A549 (cell line): ENCODE results near the gene COX7A2. TPM values are rescaled to one million over a fixed set of nuclear protein-coding genes. Genes with fewer than 3 reads are reported as not detected.

Experiments used
- ATAC-seq, 2 experiments: fragments of 200-7000 bp in 1 of 2; fragments of >200 bp in 1 of 2; cut with Nextera tagmentation in 1 of 2; cut with Tn5 transposase in 1 of 2; 3 replicates each; pipeline versions ENCODE4 v1.8.0 to v1.9.1; 2018 to 2020; ENCODE audit warnings: mild to moderate bottlenecking in 1 of 2, moderate library complexity in 1 of 2
- CTCF ChIA-PET: fragments of 300-600 bp; sonication (Branson Sonifier 250); formaldehyde crosslinking; extraction: SDS; loops from one replicate; lab custom pipeline; 2021; ENCODE audit warnings: antibody characterized with exemption, inconsistent platforms; lab: Yijun Ruan, JAX
- POLR2A ChIA-PET: fragments of 350-600 bp; formaldehyde crosslinking; extraction: SDS; loops from one replicate; lab custom pipeline; 2021; ENCODE audit warnings: antibody characterized with exemption, inconsistent platforms; lab: Yijun Ruan, JAX
- DNase-seq, 2 experiments: peaks; one replicate each; pipeline versions ENCODE4 v3.0.0 to v3.0.0-alpha.2; 2011 to 2016; ENCODE audit warnings: low read depth in 1 of 2, low spot score in 1 of 2
- FAIRE-seq: peaks from 2 replicates; lab custom pipeline; 2011; peaks lifted over from hg19 to GRCh38; lab: Jason Lieb, UNC
- H3K27ac ChIP-seq, 2 experiments: fragments of >200 bp; sonication (Bioruptor Twin); formaldehyde crosslinking; 3 replicates each; pipeline ENCODE4 v1.5.1; 2016 to 2017
- H3K4me1 ChIP-seq: fragments of >200 bp; sonication (Bioruptor Twin); formaldehyde crosslinking; 3 replicates; pipeline ENCODE4 v1.6.1; 2016
- H3K4me2 ChIP-seq: fragments of >200 bp; sonication (Bioruptor Twin); formaldehyde crosslinking; 3 replicates; pipeline ENCODE4 v1.6.1; 2016
- H3K4me3 ChIP-seq: fragments of >200 bp; sonication (Bioruptor Twin); formaldehyde crosslinking; 3 replicates; pipeline ENCODE4 v1.5.1; 2016
- H3K9me3 ChIP-seq: fragments of >200 bp; sonication (Bioruptor Twin); formaldehyde crosslinking; 3 replicates; pipeline ENCODE4 v1.6.1; 2016
- ATOH8 ChIP-seq: fragments of 250-450 bp; sonication (Bioruptor Pico); IDR thresholded peaks from 2 replicates; pipeline ENCODE4 v1.5.0; 2020; ENCODE audit warnings: low read depth, mild to moderate bottlenecking, moderate library complexity
- CBX8 ChIP-seq: fragments of 200-600 bp; sonication (generic); IDR thresholded peaks from 2 replicates; pipeline ENCODE4 v1.6.1; 2016
- CHD2 ChIP-seq: fragments of 150-350 bp; IDR thresholded peaks from 2 replicates; pipeline ENCODE4 v1.6.1; 2014; ENCODE audit warnings: low read length; ENCODE audit not compliant: partially characterized antibody
- CTCF ChIP-seq: fragments of >200 bp; sonication (Bioruptor Twin); formaldehyde crosslinking; IDR thresholded peaks from 3 replicates; pipeline ENCODE4 v1.5.1; 2016
- EHF ChIP-seq: fragments of 250-450 bp; sonication (Bioruptor Pico); IDR thresholded peaks from 2 replicates; pipeline ENCODE4 v1.5.0; 2020; ENCODE audit warnings: mild to moderate bottlenecking
- ELK1 ChIP-seq: fragments of 150-350 bp; IDR thresholded peaks from 2 replicates; pipeline ENCODE4 v1.6.1; 2014; ENCODE audit warnings: low read depth, mild to moderate bottlenecking, low read length
- EP300 ChIP-seq, 2 experiments: fragments of >200 bp; sonication (Bioruptor Twin); formaldehyde crosslinking; IDR thresholded peaks; 2 replicates in 1 of 2; 3 replicates in 1 of 2; pipeline ENCODE4 v1.6.1; 2016 to 2017
- HOXB5 ChIP-seq: fragments of 250-450 bp; sonication (Bioruptor Pico); IDR thresholded peaks from 2 replicates; pipeline ENCODE4 v1.5.0; 2020; ENCODE audit warnings: mild to moderate bottlenecking, moderate library complexity
- JUNB ChIP-seq: fragments of >200 bp; sonication (Bioruptor Twin); formaldehyde crosslinking; IDR thresholded peaks from 2 replicates; pipeline ENCODE4 v1.6.1; 2016
- KDM1A ChIP-seq: fragments of 200-600 bp; sonication (generic); IDR thresholded peaks from 2 replicates; pipeline ENCODE4 v1.6.1; 2016; ENCODE audit warnings: low read depth, mild to moderate bottlenecking
- NFE2L2 ChIP-seq: fragments of 150-350 bp; conservative IDR thresholded peaks from 2 replicates; pipeline ENCODE4 v1.6.1; 2014; ENCODE audit warnings: low read length
- RARB ChIP-seq: fragments of 250-450 bp; sonication (Bioruptor Pico); IDR thresholded peaks from 2 replicates; pipeline ENCODE4 v1.8.0; 2021; ENCODE audit warnings: mild to moderate bottlenecking, moderate library complexity
- RCOR1 ChIP-seq: fragments of 150-350 bp; IDR thresholded peaks from 2 replicates; pipeline ENCODE4 v1.6.1; 2014; ENCODE audit warnings: antibody characterized with exemption, low read length, low read depth
- REST ChIP-seq: fragments of 200-600 bp; sonication (generic); IDR thresholded peaks from 2 replicates; pipeline ENCODE4 v1.6.1; 2016; ENCODE audit warnings: antibody characterized with exemption, mild to moderate bottlenecking, moderate library complexity
- SMC3 ChIP-seq: fragments of >200 bp; sonication (Bioruptor Twin); formaldehyde crosslinking; IDR thresholded peaks from 3 replicates; pipeline ENCODE4 v1.6.1; 2018; ENCODE audit warnings: inconsistent platforms
- TFCP2L1 ChIP-seq: fragments of 250-450 bp; sonication (Bioruptor Pico); IDR thresholded peaks from 2 replicates; pipeline ENCODE4 v1.5.0; 2021; ENCODE audit warnings: mild to moderate bottlenecking
- ZC3H11A ChIP-seq: fragments of 450-650 bp; IDR thresholded peaks from 2 replicates; pipeline ENCODE4 v1.6.1; 2014; ENCODE audit warnings: antibody characterized with exemption, mild to moderate bottlenecking
- ZFP36 ChIP-seq: fragments of 450-650 bp; IDR thresholded peaks from 2 replicates; pipeline ENCODE4 v1.6.1; 2014; ENCODE audit warnings: borderline replicate concordance; ENCODE audit not compliant: partially characterized antibody
- ZSCAN20 ChIP-seq: fragments of 250-450 bp; sonication (Bioruptor Pico); IDR thresholded peaks from 2 replicates; pipeline ENCODE4 v1.8.0; 2022; ENCODE audit warnings: mild to moderate bottlenecking, moderate library complexity
- WGBS: methylation state at CpG from one replicate; pipeline ENCODE4 v1.1.6; 2017; ENCODE audit errors: missing lambda C conversion rate; 5-methylcytosine and 5-hydroxymethylcytosine counted together
- polyA plus RNA-seq, 4 experiments: library from polyadenylated mRNA; depleted of rRNA in 3 of 4; stranded (reverse); fragments of >200 nt; fragmentation: RNase III in 1 of 4; extraction: RNeasy Plus Mini Kit Qiagen cat#74134 plus additional on column Dnase treatment in 1 of 4; gene quantifications; 2 replicates in 3 of 4; 3 replicates in 1 of 4; pipeline ENCODE4 v1.2.3, GENCODE V29; 2011 to 2017
- TF ChIP-seq, protein P1 (sequence below): IDR thresholded peaks from 2 replicates; pipeline ENCODE4 v1.6.1; 2012; ENCODE audit warnings: low read depth, borderline replicate concordance
- TF ChIP-seq, protein P2 (sequence below): fragments of 250-450 bp; sonication (Bioruptor Pico); IDR thresholded peaks from 2 replicates; pipeline ENCODE4 v1.5.0; 2021; ENCODE audit warnings: mild to moderate bottlenecking, moderate library complexity, borderline replicate concordance

The COX7A2 gene
- polyA plus RNA-seq, 2 of the 4 experiments (the other 2 are of a cell fraction) = 271 to 464 TPM

DNA sequence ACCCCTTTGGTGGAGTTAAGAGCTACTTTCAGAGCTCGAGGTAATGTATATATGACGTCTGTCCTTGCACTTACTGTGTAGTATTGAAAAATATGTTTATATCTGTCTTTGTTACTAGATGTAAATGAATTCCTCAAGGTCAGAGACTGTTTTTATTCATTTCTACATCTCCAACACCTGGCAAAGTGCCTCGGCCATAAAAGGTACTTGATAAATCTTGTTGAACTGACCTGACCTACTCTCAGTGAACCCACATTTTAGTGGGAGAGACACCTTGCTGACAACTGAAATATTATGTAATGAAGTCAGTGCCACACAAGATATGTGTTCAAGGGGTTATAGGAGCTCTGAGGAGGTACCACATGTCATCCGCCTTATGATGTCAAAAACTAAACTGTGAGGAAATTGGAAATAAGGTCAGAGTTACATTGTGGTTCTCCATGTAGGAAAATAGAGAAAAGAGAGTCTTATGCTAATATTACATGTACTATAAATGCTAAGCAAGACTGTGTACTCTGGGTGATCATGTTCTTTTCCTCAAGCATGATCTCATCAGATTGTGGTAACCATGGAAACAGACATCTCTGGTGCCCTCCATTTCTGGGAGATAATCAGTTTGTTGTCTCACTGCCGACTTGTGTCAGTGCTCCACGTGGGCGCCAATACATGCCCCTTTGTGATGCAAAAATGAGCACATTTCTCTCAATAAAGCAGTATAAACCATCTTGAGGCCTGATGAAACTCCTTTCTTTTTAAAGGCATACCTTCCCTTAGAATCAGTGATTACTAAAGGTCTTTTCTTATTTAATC is 46.7 kb upstream of the COX7A2 start (continued):
- TF ChIP-seq, protein P1, sequence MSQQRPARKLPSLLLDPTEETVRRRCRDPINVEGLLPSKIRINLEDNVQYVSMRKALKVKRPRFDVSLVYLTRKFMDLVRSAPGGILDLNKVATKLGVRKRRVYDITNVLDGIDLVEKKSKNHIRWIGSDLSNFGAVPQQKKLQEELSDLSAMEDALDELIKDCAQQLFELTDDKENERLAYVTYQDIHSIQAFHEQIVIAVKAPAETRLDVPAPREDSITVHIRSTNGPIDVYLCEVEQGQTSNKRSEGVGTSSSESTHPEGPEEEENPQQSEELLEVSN = no peak
- no peak for TF ChIP-seq EHF (CRISPR knock-in tag)
- TF ChIP-seq TFCP2L1 (CRISPR knock-in tag) = no peak
- TF ChIP-seq, all 56 proteins: peak for 0

- POLR2A ChIA-PET = no interaction called here
- H3K4me3 ChIP-seq = no peak overlapping the region
- CTCF ChIA-PET = no interaction called here
- H3K4me1 ChIP-seq = peaks cover 15% of the 10 kb centered on the region
- H3K9me3 ChIP-seq = no peaks in the 10 kb centered on the region
- TF ChIP-seq, protein P2, sequence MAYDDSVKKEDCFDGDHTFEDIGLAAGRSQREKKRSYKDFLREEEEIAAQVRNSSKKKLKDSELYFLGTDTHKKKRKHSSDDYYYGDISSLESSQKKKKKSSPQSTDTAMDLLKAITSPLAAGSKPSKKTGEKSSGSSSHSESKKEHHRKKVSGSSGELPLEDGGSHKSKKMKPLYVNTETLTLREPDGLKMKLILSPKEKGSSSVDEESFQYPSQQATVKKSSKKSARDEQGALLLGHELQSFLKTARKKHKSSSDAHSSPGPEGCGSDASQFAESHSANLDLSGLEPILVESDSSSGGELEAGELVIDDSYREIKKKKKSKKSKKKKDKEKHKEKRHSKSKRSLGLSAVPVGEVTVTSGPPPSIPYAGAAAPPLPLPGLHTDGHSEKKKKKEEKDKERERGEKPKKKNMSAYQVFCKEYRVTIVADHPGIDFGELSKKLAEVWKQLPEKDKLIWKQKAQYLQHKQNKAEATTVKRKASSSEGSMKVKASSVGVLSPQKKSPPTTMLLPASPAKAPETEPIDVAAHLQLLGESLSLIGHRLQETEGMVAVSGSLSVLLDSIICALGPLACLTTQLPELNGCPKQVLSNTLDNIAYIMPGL (CRISPR knock-in tag) = no peak
- TF ChIP-seq RARB (CRISPR knock-in tag) = no peak
- TF ChIP-seq REST = no peak
- no peak for TF ChIP-seq CBX8
- no peak for TF ChIP-seq CHD2
- no peak for TF ChIP-seq HOXB5 (CRISPR knock-in tag)
- no peak for TF ChIP-seq NFE2L2
- no peak for TF ChIP-seq CTCF
- no peak for TF ChIP-seq ZC3H11A
- TF ChIP-seq ZFP36 = no peak
- TF ChIP-seq ZSCAN20 (CRISPR knock-in tag) = no peak
- TF ChIP-seq RCOR1 = no peak
- TF ChIP-seq KDM1A = no peak
- no peak for TF ChIP-seq EP300 (IDR thresholded peaks at IDR 0.05)
- TF ChIP-seq JUNB = no peak
- TF ChIP-seq SMC3 = no peak
- no peak for TF ChIP-seq ELK1
- TF ChIP-seq ATOH8 = no peak
- H3K27ac ChIP-seq = no peak overlapping the region
- H3K4me2 ChIP-seq = no peak overlapping the region; the same call in 2 of the 3 replicates
- DNase-seq (no peak), FAIRE-seq (no peak), ATAC-seq (no peak)
- 97% methylated on average over 1 of the region's 1 CpG for WGBS
Measured at GRCh38 chr6:75288023-75288422, 44.4 kb upstream of the COX7A2 start.
